OCI-LY7 (cell line): ENCODE measurements around the gene OAT.

Experiments
- CTCF ChIP-seq: fragments of 200-600 bp; sonication (generic); conservative IDR thresholded peaks from 2 replicates; pipeline ENCODE4 v1.5.1; 2014; ENCODE audit warnings: mild to moderate bottlenecking, antibody characterized with exemption, low read length, moderate library complexity, mixed read lengths
- EZH2phosphoT487 ChIP-seq: fragments of 200-600 bp; sonication (generic); IDR thresholded peaks from 2 replicates; pipeline ENCODE4 v1.6.1; 2018; ENCODE audit warnings: low read depth, borderline replicate concordance, mild to moderate bottlenecking, mixed run types, antibody characterized with exemption, low read length, moderate library complexity, mixed read lengths

GRCh38 chr10:124458473-124458872 is 39.8 kb upstream of the OAT start:
- TF ChIP-seq CTCF (no peak), EZH2phosphoT487 (no peak)
